Activated gamma-delta T cell treated with anti-CD3 and anti-CD28 coated beads, Interleukin-2, amount 50 U/mL, for 16 hours (primary cell): ENCODE results near the gene PRR23A.

Experiments
- DNase-seq: peaks from one replicate; pipeline ENCODE4 v3.0.0-alpha.2; 2020; ENCODE audit warnings: low read depth

Gene PRR23A

GRCh38 chr3:138972941-138973340 lies 33.1 kb downstream of the PRR23A start:
- no peak for DNase-seq

GRCh38 chr3:138971766-138972320 lies 34.2 kb downstream of the PRR23A start:
- no peak for DNase-seq

- no peak for DNase-seq
These were observed 41.1 kb downstream of the PRR23A start for GRCh38 chr3:138964923-138965322.

GRCh38 chr3:138964264-138964663 lies 41.8 kb downstream of the PRR23A start:
- DNase-seq: no peak

GRCh38 chr3:138962854-138963560 lies 43.1 kb downstream of the PRR23A start:
- no peak for DNase-seq

GRCh38 chr3:138960417-138960852 lies 45.6 kb downstream of the PRR23A start:
- no peak for DNase-seq
